ENCODE measurements around the gene SPRR2E.
"Not testable (repeated sequence)": the region's sequence is repeated elsewhere in the genome, so short reads cannot be mapped to it uniquely, and the experiment has no call there.

SPRR2E gene

GRCh38 chr1:153115264-153115663 lies 20.9 kb upstream of the SPRR2E start:
- not testable (repeated sequence) for H3K36me3 ChIP-seq (ENCODE audit: insufficient read depth, low read length); H3K4me3 ChIP-seq (ENCODE audit: low read length); H3K27me3 ChIP-seq (ENCODE audit: control insufficient read depth, insufficient read depth, low read length); H3K4me1 ChIP-seq (ENCODE audit: control insufficient read depth, insufficient read depth, low read length); H3K4me2 ChIP-seq (ENCODE audit: low read length); H3K9me3 ChIP-seq (replicated peaks; ENCODE audit: low read length); H3K9ac ChIP-seq (ENCODE audit: low read depth, low read length)

- Histone ChIP-seq H3K4me3 (ENCODE audit: low read length) (no peak within 1 kb of the TSS), H3K9me3 (replicated peaks; ENCODE audit: low read length) (no peaks in the 10 kb centered on the region), H3K9ac (ENCODE audit: low read depth, low read length) (no peak within 1 kb of the TSS), H3K4me1 (ENCODE audit: control insufficient read depth, insufficient read depth, low read length) (no peaks in the 10 kb centered on the region), H3K27me3 (ENCODE audit: control insufficient read depth, insufficient read depth, low read length) (peaks cover 6% of the 10 kb centered on the region), H3K4me2 (ENCODE audit: low read length) (no peak within 1 kb of the TSS), H3K36me3 (ENCODE audit: insufficient read depth, low read length) (no peaks in the 10 kb centered on the region)
These were observed 19.1 kb upstream of the SPRR2E start, which contains the start of gene SPRR2F for GRCh38 chr1:153113416-153113815. Gene SPRR2F (minus strand): TSS chr1:153113516. CDS start chr1:153112733, 783 bp downstream.

- H3K4me1 ChIP-seq (ENCODE audit: control insufficient read depth, insufficient read depth, low read length); H3K36me3 ChIP-seq (ENCODE audit: insufficient read depth, low read length); H3K9ac ChIP-seq (ENCODE audit: low read depth, low read length); H3K27me3 ChIP-seq (ENCODE audit: control insufficient read depth, insufficient read depth, low read length); H3K4me3 ChIP-seq (ENCODE audit: low read length); H3K9me3 ChIP-seq (replicated peaks; ENCODE audit: low read length); H3K4me2 ChIP-seq (ENCODE audit: low read length): not testable (repeated sequence)
These were observed 18.1 kb upstream of the SPRR2E start for GRCh38 chr1:153112454-153112853.

GRCh38 chr1:153100245-153100644 lies 5.9 kb upstream of the SPRR2E start:
- Histone ChIP-seq H3K9ac (ENCODE audit: low read depth, low read length) (no peak overlapping the region), H3K4me1 (ENCODE audit: control insufficient read depth, insufficient read depth, low read length) (no peaks in the 10 kb centered on the region), H3K9me3 (replicated peaks; ENCODE audit: low read length) (no peaks in the 10 kb centered on the region), H3K4me2 (ENCODE audit: low read length) (no peak overlapping the region), H3K36me3 (ENCODE audit: insufficient read depth, low read length) (no peaks in the 10 kb centered on the region), H3K27me3 (ENCODE audit: control insufficient read depth, insufficient read depth, low read length) (no peaks in the 10 kb centered on the region), H3K4me3 (ENCODE audit: low read length) (no peak overlapping the region)

GRCh38 chr1:153099461-153100045 lies 5.2 kb upstream of the SPRR2E start:
- Histone ChIP-seq H3K27me3 (ENCODE audit: control insufficient read depth, insufficient read depth, low read length) (no peaks in the 10 kb centered on the region), H3K4me3 (ENCODE audit: low read length) (no peak overlapping the region), H3K4me1 (ENCODE audit: control insufficient read depth, insufficient read depth, low read length) (no peaks in the 10 kb centered on the region), H3K4me2 (ENCODE audit: low read length) (no peak overlapping the region), H3K36me3 (ENCODE audit: insufficient read depth, low read length) (no peaks in the 10 kb centered on the region), H3K9ac (ENCODE audit: low read depth, low read length) (no peak overlapping the region), H3K9me3 (replicated peaks; ENCODE audit: low read length) (no peaks in the 10 kb centered on the region)

GRCh38 chr1:153095764-153096163 lies 1.4 kb upstream of the SPRR2E start:
- H3K9me3 ChIP-seq (replicated peaks; ENCODE audit: low read length): no peaks in the 10 kb centered on the region
- no peak overlapping the region for H3K9ac ChIP-seq (ENCODE audit: low read depth, low read length)
- H3K4me1 ChIP-seq (ENCODE audit: control insufficient read depth, insufficient read depth, low read length): no peaks in the 10 kb centered on the region
- peaks cover 3% of the 10 kb centered on the region for H3K27me3 ChIP-seq (ENCODE audit: control insufficient read depth, insufficient read depth, low read length)
- H3K4me2 ChIP-seq (ENCODE audit: low read length): no peak overlapping the region
- H3K4me3 ChIP-seq (ENCODE audit: low read length): no peak overlapping the region
- H3K36me3 ChIP-seq (ENCODE audit: insufficient read depth, low read length): no peaks in the 10 kb centered on the region

GRCh38 chr1:153087652-153088051 lies 6.7 kb downstream of the SPRR2E start:
- H3K9ac ChIP-seq (ENCODE audit: low read depth, low read length): no peak overlapping the region
- no peaks in the 10 kb centered on the region for H3K9me3 ChIP-seq (replicated peaks; ENCODE audit: low read length)
- H3K4me2 ChIP-seq (ENCODE audit: low read length): no peak overlapping the region
- no peaks in the 10 kb centered on the region for H3K4me1 ChIP-seq (ENCODE audit: control insufficient read depth, insufficient read depth, low read length)
- H3K27me3 ChIP-seq (ENCODE audit: control insufficient read depth, insufficient read depth, low read length): peaks cover 3% of the 10 kb centered on the region
- H3K36me3 ChIP-seq (ENCODE audit: insufficient read depth, low read length): no peaks in the 10 kb centered on the region
- no peak overlapping the region for H3K4me3 ChIP-seq (ENCODE audit: low read length)

- H3K4me2 ChIP-seq (ENCODE audit: low read length): no peak overlapping the region
- no peaks in the 10 kb centered on the region for H3K27me3 ChIP-seq (ENCODE audit: control insufficient read depth, insufficient read depth, low read length)
- no peaks in the 10 kb centered on the region for H3K36me3 ChIP-seq (ENCODE audit: insufficient read depth, low read length)
- H3K9ac ChIP-seq (ENCODE audit: low read depth, low read length): no peak overlapping the region
- H3K4me1 ChIP-seq (ENCODE audit: control insufficient read depth, insufficient read depth, low read length): no peaks in the 10 kb centered on the region
- H3K4me3 ChIP-seq (ENCODE audit: low read length): no peak overlapping the region
- H3K9me3 ChIP-seq (replicated peaks; ENCODE audit: low read length): no peaks in the 10 kb centered on the region
These were observed 12.6 kb downstream of the SPRR2E start for GRCh38 chr1:153081736-153082135.

GRCh38 chr1:153072806-153073726 lies 21.3 kb downstream of the SPRR2E start:
- Histone ChIP-seq H3K36me3 (ENCODE audit: insufficient read depth, low read length) (no peaks in the 10 kb centered on the region), H3K9ac (ENCODE audit: low read depth, low read length) (no peak overlapping the region), H3K4me3 (ENCODE audit: low read length) (no peak overlapping the region), H3K27me3 (ENCODE audit: control insufficient read depth, insufficient read depth, low read length) (no peaks in the 10 kb centered on the region), H3K4me1 (ENCODE audit: control insufficient read depth, insufficient read depth, low read length) (no peaks in the 10 kb centered on the region), H3K9me3 (replicated peaks; ENCODE audit: low read length) (no peaks in the 10 kb centered on the region), H3K4me2 (ENCODE audit: low read length) (no peak overlapping the region)

GRCh38 chr1:153071511-153071910 lies 22.8 kb downstream of the SPRR2E start, which contains the start of gene SPRR2B:
Gene SPRR2B (minus strand): TSS chr1:153071611. CDS start chr1:153070839, 772 bp downstream.
- Histone ChIP-seq H3K9me3 (replicated peaks; ENCODE audit: low read length) (no peaks in the 10 kb centered on the region), H3K4me3 (ENCODE audit: low read length) (no peak within 1 kb of the TSS), H3K4me1 (ENCODE audit: control insufficient read depth, insufficient read depth, low read length) (no peaks in the 10 kb centered on the region), H3K27me3 (ENCODE audit: control insufficient read depth, insufficient read depth, low read length) (no peaks in the 10 kb centered on the region), H3K9ac (ENCODE audit: low read depth, low read length) (no peak within 1 kb of the TSS), H3K36me3 (ENCODE audit: insufficient read depth, low read length) (no peaks in the 10 kb centered on the region), H3K4me2 (ENCODE audit: low read length) (no peak within 1 kb of the TSS)

GRCh38 chr1:153070243-153070642 lies 24.1 kb downstream of the SPRR2E start:
- Histone ChIP-seq H3K9me3 (replicated peaks; ENCODE audit: low read length) (no peaks in the 10 kb centered on the region), H3K4me2 (ENCODE audit: low read length) (no peak overlapping the region), H3K4me3 (ENCODE audit: low read length) (no peak overlapping the region), H3K27me3 (ENCODE audit: control insufficient read depth, insufficient read depth, low read length) (no peaks in the 10 kb centered on the region), H3K4me1 (ENCODE audit: control insufficient read depth, insufficient read depth, low read length) (no peaks in the 10 kb centered on the region), H3K36me3 (ENCODE audit: insufficient read depth, low read length) (no peaks in the 10 kb centered on the region), H3K9ac (ENCODE audit: low read depth, low read length) (no peak overlapping the region)

Data from skeletal muscle satellite cell (primary cell).